H9 (cell line): ENCODE data around the gene VPS13C. TPM values are rescaled to one million over a fixed set of nuclear protein-coding genes. Genes with fewer than 3 reads are reported as not detected.

Source experiments
- DNase-seq: peaks from one replicate; pipeline ENCODE4 v3.0.0-alpha.2; 2017
- H2AFZ ChIP-seq: one replicate; pipeline ENCODE4 v1.6.1; 2013; ENCODE audit warnings: mild to moderate bottlenecking, low read length, control low read depth, moderate library complexity
- H2AK5ac ChIP-seq: 2 replicates; pipeline ENCODE4 v1.6.1; 2013; ENCODE audit warnings: low read length, control low read depth, mixed read lengths; ENCODE audit not compliant: insufficient read length
- H2BK120ac ChIP-seq: one replicate; pipeline ENCODE4 v1.6.1; 2013; ENCODE audit warnings: low read depth, mild to moderate bottlenecking, low read length, control low read depth, inconsistent platforms; ENCODE audit not compliant: poor library complexity, severe bottlenecking
- H2BK12ac ChIP-seq: 2 replicates; pipeline ENCODE4 v1.6.1; 2013; ENCODE audit warnings: low read length, control low read depth, mixed read lengths, low read depth; ENCODE audit not compliant: insufficient read length
- H2BK15ac ChIP-seq: 2 replicates; pipeline ENCODE4 v1.6.1; 2013; ENCODE audit warnings: low read depth, low read length, control low read depth
- H2BK20ac ChIP-seq: one replicate; pipeline ENCODE4 v1.6.1; 2013; ENCODE audit warnings: low read depth, mild to moderate bottlenecking, low read length, control low read depth, inconsistent platforms; ENCODE audit not compliant: poor library complexity, severe bottlenecking
- H2BK5ac ChIP-seq: 2 replicates; pipeline ENCODE4 v1.6.1; 2013; ENCODE audit warnings: low read length, control low read depth, mixed read lengths; ENCODE audit not compliant: insufficient read length
- H3K14ac ChIP-seq: 2 replicates; pipeline ENCODE4 v1.6.1; 2013; ENCODE audit warnings: low read length, control low read depth; ENCODE audit not compliant: insufficient read depth
- H3K18ac ChIP-seq: 2 replicates; pipeline ENCODE4 v1.6.1; 2013; ENCODE audit warnings: low read depth, mild to moderate bottlenecking, mixed read lengths, low read length, control low read depth; ENCODE audit not compliant: insufficient read length
- H3K23ac ChIP-seq: 2 replicates; pipeline ENCODE4 v1.6.1; 2013; ENCODE audit warnings: low read length, control low read depth, mixed read lengths, low read depth; ENCODE audit not compliant: insufficient read length
- H3K23me2 ChIP-seq: 2 replicates; pipeline ENCODE4 v1.6.1; 2013; ENCODE audit warnings: low read depth, mild to moderate bottlenecking, mixed read lengths, low read length, control low read depth; ENCODE audit not compliant: insufficient read length, poor library complexity, severe bottlenecking
- H3K27ac ChIP-seq: 2 replicates; pipeline ENCODE4 v1.5.1; 2013; ENCODE audit warnings: low read length, control low read depth, mixed read lengths, low read depth; ENCODE audit not compliant: insufficient read length
- H3K27me3 ChIP-seq: 2 replicates; pipeline ENCODE4 v1.6.1; 2013; ENCODE audit warnings: low read length, control low read depth, inconsistent platforms; ENCODE audit not compliant: insufficient read depth
- H3K4ac ChIP-seq: 2 replicates; pipeline ENCODE4 v1.6.1; 2013; ENCODE audit warnings: low read depth, mild to moderate bottlenecking, control low read depth, inconsistent platforms, low read length, moderate library complexity
- H3K4me1 ChIP-seq: 2 replicates; pipeline ENCODE4 v1.6.1; 2013; ENCODE audit warnings: low read length, control low read depth, inconsistent platforms; ENCODE audit not compliant: insufficient read depth
- H3K4me2 ChIP-seq: 2 replicates; pipeline ENCODE4 v1.6.1; 2013; ENCODE audit warnings: low read length, control low read depth, mixed read lengths; ENCODE audit not compliant: insufficient read length, insufficient read depth
- H3K56ac ChIP-seq: 2 replicates; pipeline ENCODE4 v1.6.1; 2013; ENCODE audit warnings: low read depth, mild to moderate bottlenecking, mixed read lengths, low read length, control low read depth; ENCODE audit not compliant: insufficient read length
- H3K79me1 ChIP-seq: 2 replicates; pipeline ENCODE4 v1.6.1; 2013; ENCODE audit warnings: low read depth, mild to moderate bottlenecking, moderate library complexity, low read length, control low read depth, inconsistent platforms; ENCODE audit not compliant: insufficient read depth, poor library complexity, severe bottlenecking
- H3K79me2 ChIP-seq: 2 replicates; pipeline ENCODE4 v1.6.1; 2013; ENCODE audit warnings: low read length, control low read depth, inconsistent platforms; ENCODE audit not compliant: insufficient read depth
- H3K9ac ChIP-seq: 2 replicates; pipeline ENCODE4 v1.6.1; 2013; ENCODE audit warnings: low read length, control low read depth, mixed read lengths; ENCODE audit not compliant: insufficient read length; ENCODE audit errors: extremely low read depth
- H3K9me3 ChIP-seq: one replicate; pipeline ENCODE4 v1.6.1; 2013; ENCODE audit warnings: low read depth, low read length, inconsistent platforms; ENCODE audit not compliant: control insufficient read depth
- H3T11ph ChIP-seq: one replicate; pipeline ENCODE4 v1.6.1; 2013; ENCODE audit warnings: mild to moderate bottlenecking, low read length, control low read depth, inconsistent platforms
- H4K20me1 ChIP-seq: one replicate; pipeline ENCODE4 v1.6.1; 2013; ENCODE audit not compliant: control insufficient read depth, insufficient read length, insufficient read depth
- H4K5ac ChIP-seq: 2 replicates; pipeline ENCODE4 v1.6.1; 2013; ENCODE audit warnings: low read depth, mild to moderate bottlenecking, mixed read lengths, low read length, control low read depth; ENCODE audit not compliant: insufficient read length
- H4K8ac ChIP-seq: replicated peaks from 2 replicates; pipeline ENCODE4 v1.6.1; 2013; ENCODE audit warnings: low read length, control low read depth, mixed read lengths, low read depth; ENCODE audit not compliant: insufficient read length
- H4K91ac ChIP-seq: 2 replicates; pipeline ENCODE4 v1.6.1; 2013; ENCODE audit warnings: low read depth, mild to moderate bottlenecking, moderate library complexity, mixed read lengths, low read length, control low read depth; ENCODE audit not compliant: insufficient read length
- H3K27ac Mint-ChIP-seq, 3 experiments: 2 replicates in 2 of 3; 3 replicates in 1 of 3; pipeline ENCODE4 v1.8.0; 2020 to 2021; ENCODE audit warnings: mixed read lengths in 3 of 3, mild to moderate bottlenecking in 1 of 3, moderate library complexity in 1 of 3
- H3K27me3 Mint-ChIP-seq: 2 replicates; pipeline ENCODE4 v1.8.0; 2021; ENCODE audit warnings: low read depth, mild to moderate bottlenecking, moderate library complexity, mixed read lengths
- H3K36me3 Mint-ChIP-seq, 3 experiments: 2 replicates in 2 of 3; 3 replicates in 1 of 3; pipeline ENCODE4 v1.8.0; 2020 to 2021; ENCODE audit warnings: low read depth in 3 of 3, mixed read lengths in 3 of 3; ENCODE audit not compliant: insufficient read depth in 1 of 3
- H3K4me1 Mint-ChIP-seq, 2 experiments: 2 replicates each; pipeline ENCODE4 v1.8.0; 2020; ENCODE audit warnings: mixed read lengths in 2 of 2
- H3K4me3 Mint-ChIP-seq, 2 experiments: 2 replicates in 1 of 2; 3 replicates in 1 of 2; pipeline ENCODE4 v1.8.0; 2020 to 2021; ENCODE audit warnings: mild to moderate bottlenecking in 2 of 2, mixed read lengths in 2 of 2, moderate library complexity in 1 of 2
- H3K9me3 Mint-ChIP-seq, 2 experiments: 2 replicates in 1 of 2; 3 replicates in 1 of 2; pipeline ENCODE4 v1.8.0; 2020; ENCODE audit warnings: mild to moderate bottlenecking in 2 of 2, mixed read lengths in 2 of 2, moderate library complexity in 1 of 2
- WGBS: extraction: QIAGEN DNeasy Blood & Tissue Kit; methylation state at CpG from one replicate; pipeline ENCODE4 v1.1.7; 2013; ENCODE audit warnings: missing lambda C conversion rate, low lambda C conversion rate, mixed read lengths; ENCODE audit not compliant: insufficient read length; ENCODE audit errors: extremely low coverage; 5-methylcytosine and 5-hydroxymethylcytosine counted together
- total RNA-seq: library from RNA; stranded (reverse); gene quantifications from 2 replicates; pipeline ENCODE4 v1.2.1, GENCODE V29; 2021
- TF ChIP-seq, protein P1 (sequence below): fragments of 200-600 bp; sonication (generic); conservative IDR thresholded peaks from 3 replicates; pipeline ENCODE4 v1.8.0; 2021; ENCODE audit warnings: antibody characterized with exemption, mild to moderate bottlenecking

VPS13C gene
- total RNA-seq, 1 experiment from 2014 or later: 14.2 TPM

DNA sequence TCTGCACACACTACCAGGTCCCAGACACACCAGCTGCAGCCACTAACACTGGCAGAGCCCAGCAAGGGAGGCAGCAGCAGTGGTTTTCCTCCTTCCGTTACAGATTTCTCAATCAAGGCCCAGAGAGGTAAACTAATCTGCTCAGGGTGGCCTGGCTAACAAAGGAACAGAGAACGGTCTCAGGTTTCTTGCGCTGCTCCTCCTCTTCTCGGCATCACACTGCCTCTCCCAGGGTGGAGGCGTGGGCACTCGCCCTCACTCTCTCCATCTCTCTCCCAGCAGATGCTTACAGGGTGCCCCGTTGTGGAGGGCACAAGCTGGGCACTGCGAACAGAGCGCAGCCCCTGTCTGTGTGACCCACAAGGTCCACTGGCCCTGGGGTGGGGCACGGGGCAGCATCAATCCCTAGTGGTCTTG is 228.7 kb downstream of the VPS13C start:
- no peaks in the 10 kb centered on the region for H3K23me2 ChIP-seq
- no peak overlapping the region for H3K23ac ChIP-seq
- no peaks in the 10 kb centered on the region for H3K9me3 Mint-ChIP-seq
- no peak overlapping the region for H2BK20ac ChIP-seq
- H2AFZ ChIP-seq: no peak overlapping the region
- no peak overlapping the region for H2BK120ac ChIP-seq
- H3K27me3 Mint-ChIP-seq: peaks cover 8% of the 10 kb centered on the region
- H3K4me3 Mint-ChIP-seq: no peak overlapping the region
- H3K27me3 ChIP-seq: no peaks in the 10 kb centered on the region
- H3K4me1 Mint-ChIP-seq: peaks cover 15 to 16% of the 10 kb centered on the region in 2 experiments
- H2AK5ac ChIP-seq: no peak overlapping the region
- no peak overlapping the region for H3T11ph ChIP-seq
- H3K9ac ChIP-seq: no peak overlapping the region
- H4K8ac ChIP-seq: no peak overlapping the region
- no peak overlapping the region for H4K91ac ChIP-seq
- H4K5ac ChIP-seq: no peak overlapping the region
- no peak overlapping the region for H3K4ac ChIP-seq
- H3K79me1 ChIP-seq: no peaks in the 10 kb centered on the region
- no peaks in the 10 kb centered on the region for H4K20me1 ChIP-seq
- no peaks in the 10 kb centered on the region for H3K36me3 Mint-ChIP-seq
- H2BK12ac ChIP-seq: no peak overlapping the region
- peak overlapping the region in 1 of 3 experiments; percentile 78; a peak in 1 of 7 replicates for H3K27ac Mint-ChIP-seq
- peak overlapping the region; percentile 75 for H3K14ac ChIP-seq
- H2BK15ac ChIP-seq: no peak overlapping the region
- H2BK5ac ChIP-seq: no peak overlapping the region
- no peak overlapping the region for H3K56ac ChIP-seq
- H3K18ac ChIP-seq: peak overlapping the region; percentile 43
- TF ChIP-seq, protein P1, sequence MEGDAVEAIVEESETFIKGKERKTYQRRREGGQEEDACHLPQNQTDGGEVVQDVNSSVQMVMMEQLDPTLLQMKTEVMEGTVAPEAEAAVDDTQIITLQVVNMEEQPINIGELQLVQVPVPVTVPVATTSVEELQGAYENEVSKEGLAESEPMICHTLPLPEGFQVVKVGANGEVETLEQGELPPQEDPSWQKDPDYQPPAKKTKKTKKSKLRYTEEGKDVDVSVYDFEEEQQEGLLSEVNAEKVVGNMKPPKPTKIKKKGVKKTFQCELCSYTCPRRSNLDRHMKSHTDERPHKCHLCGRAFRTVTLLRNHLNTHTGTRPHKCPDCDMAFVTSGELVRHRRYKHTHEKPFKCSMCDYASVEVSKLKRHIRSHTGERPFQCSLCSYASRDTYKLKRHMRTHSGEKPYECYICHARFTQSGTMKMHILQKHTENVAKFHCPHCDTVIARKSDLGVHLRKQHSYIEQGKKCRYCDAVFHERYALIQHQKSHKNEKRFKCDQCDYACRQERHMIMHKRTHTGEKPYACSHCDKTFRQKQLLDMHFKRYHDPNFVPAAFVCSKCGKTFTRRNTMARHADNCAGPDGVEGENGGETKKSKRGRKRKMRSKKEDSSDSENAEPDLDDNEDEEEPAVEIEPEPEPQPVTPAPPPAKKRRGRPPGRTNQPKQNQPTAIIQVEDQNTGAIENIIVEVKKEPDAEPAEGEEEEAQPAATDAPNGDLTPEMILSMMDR: no peak
- WGBS: no CpG with 5 or more reads among the region's 10 CpGs
- no peak overlapping the region for H3K4me2 ChIP-seq
- no peak overlapping the region for H3K27ac ChIP-seq
- H3K4me1 ChIP-seq: no peaks in the 10 kb centered on the region
- H3K9me3 ChIP-seq: no peaks in the 10 kb centered on the region
- H3K79me2 ChIP-seq: no peaks in the 10 kb centered on the region
- no peak for DNase-seq
